Pericardium fibroblast (primary cell): Measurements from ENCODE around the gene BMERB1. TPM values are rescaled to one million over a fixed set of nuclear protein-coding genes. Genes with fewer than 3 reads are reported as not detected.

Experiments
- total RNA-seq: library from RNA; depleted of rRNA; stranded (reverse); fragments of >200 nt; gene quantifications from 2 replicates; pipeline ENCODE4 v1.2.3, GENCODE V29; 2015

The BMERB1 gene
- 43.1 and 43.9 TPM in 2 replicates for total RNA-seq

DNA sequence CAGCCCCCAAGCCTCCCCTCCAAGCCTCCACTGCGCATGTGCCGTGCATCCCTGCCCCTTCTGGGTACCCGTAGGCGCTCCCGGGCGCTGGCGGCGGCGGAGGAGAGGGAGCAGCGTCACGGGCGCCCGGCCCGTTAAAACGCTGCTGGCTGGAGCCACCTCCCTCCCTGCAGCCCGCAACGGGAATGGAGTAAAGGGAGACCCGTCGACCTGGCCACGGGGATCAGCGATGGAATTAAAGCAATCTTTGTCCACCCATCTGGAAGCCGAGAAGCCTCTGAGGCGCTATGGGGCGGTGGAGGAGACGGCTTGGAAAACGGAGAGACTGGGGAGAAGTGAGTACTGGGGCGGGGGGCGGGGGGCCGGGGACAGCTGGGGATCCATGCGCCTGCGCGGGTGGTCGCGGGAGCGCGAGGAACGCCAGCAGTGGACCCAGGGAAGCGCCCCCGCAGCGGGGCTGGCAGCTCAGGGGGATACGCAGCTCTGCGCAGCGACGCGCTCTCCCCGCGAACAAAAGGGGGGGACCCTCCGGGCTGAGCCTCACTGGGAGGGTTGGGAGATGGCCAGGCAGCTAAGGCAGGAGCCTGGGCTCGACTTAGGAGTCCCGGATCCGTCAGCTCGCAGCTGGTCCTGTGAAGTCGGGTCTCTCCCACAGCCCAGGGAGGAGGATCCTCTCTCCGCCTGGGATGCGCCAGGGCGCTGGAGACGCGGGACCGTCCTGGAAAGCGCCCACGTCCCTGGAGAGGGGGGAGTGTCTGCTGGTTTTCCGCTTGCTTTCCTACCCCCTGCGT is at the start of gene BMERB1:
Gene BMERB1 (plus strand): TSS at position 164 of the 791 bp plus-strand sequence. CDS start 66 bp downstream, at position 230.

DNA sequence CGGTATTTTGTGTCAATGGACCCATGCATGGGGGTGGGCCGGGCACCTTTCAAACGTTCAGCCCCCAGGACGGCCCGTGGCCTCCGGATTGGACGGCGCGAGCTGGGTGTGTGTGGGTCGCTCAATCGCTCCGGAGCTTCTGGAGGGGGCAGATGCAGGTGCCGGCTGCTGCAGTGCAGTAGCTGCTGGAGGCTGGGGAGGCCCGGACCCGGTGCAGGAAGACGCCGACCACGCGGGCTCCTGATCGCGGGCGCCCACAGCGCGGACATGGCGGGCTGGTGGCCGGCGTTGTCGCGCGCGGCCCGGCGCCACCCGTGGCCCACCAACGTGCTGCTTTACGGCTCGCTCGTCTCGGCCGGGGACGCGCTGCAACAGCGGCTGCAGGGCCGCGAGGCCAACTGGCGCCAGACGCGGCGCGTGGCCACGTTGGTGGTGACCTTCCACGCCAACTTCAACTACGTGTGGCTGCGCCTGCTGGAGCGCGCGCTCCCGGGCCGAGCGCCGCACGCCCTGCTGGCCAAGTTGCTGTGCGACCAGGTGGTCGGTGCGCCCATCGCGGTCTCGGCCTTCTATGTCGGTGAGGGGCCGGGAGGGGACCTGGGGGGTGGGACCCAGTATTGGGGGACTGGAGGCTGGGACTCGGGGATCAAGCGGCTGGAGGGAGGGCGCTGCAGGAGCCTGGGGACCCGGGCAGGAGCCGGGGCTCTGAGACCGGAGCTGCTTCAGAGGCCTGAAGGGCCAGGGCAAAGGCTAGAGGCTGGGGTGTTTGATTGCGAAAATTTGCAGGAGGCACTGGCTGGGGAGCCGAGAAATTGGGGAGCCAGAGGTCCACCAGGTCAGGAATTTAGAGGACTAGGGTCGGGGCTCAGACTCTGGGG is 38.5 kb upstream of the BMERB1 start, which contains the start of gene MPV17L:
Gene MPV17L (plus strand): TSS at position 124 of the 878 bp plus-strand sequence. CDS start 144 bp downstream, at position 268.

Other genes with a start within 250 kb of the BMERB1 start
- gene NPIPA5, start 56.3 kb upstream of the BMERB1 start, total RNA-seq, result 11.1 TPM in 1 of 2 replicates, not detected in the other
- gene MPV17L, start 38.8 kb upstream of the BMERB1 start, total RNA-seq, result 0.12 TPM in 1 of 2 replicates, not detected in the other
- gene MARF1, start 208.6 kb downstream of the BMERB1 start, total RNA-seq, result 8.8 and 15.3 TPM in 2 replicates
- 16.8 and 20.8 TPM in 2 replicates for gene NDE1, start 215.7 kb downstream of the BMERB1 start, total RNA-seq